Endothelial cell of umbilical vein (primary cell): ENCODE results near the gene PDE1C. TPM values are rescaled to one million over a fixed set of nuclear protein-coding genes. Genes with fewer than 3 reads are reported as not detected.

Experiments used
- BruUV-seq: library from RNA; stranded (reverse); fragments of 400-500 nt; replicated peaks from 2 replicates; lab custom pipeline; 2021; lab: Mats Ljungman, UMichigan
- CTCF ChIA-PET: fragments of 300-600, 350-600 bp; sonication (Branson Sonifier 250); formaldehyde crosslinking; loops from one replicate; lab custom pipeline; 2021; ENCODE audit warnings: antibody characterized with exemption, inconsistent platforms; lab: Charles Lee
- POLR2A ChIA-PET: fragments of 300-600, 350-600 bp; sonication (Branson Sonifier 250); formaldehyde crosslinking; loops from one replicate; lab custom pipeline; 2021; ENCODE audit warnings: antibody characterized with exemption, inconsistent platforms; lab: Charles Lee
- DNase-seq: peaks from one replicate; pipeline ENCODE4 v3.0.0-alpha.2; 2011; ENCODE audit warnings: low read depth, low spot score
- FAIRE-seq: peaks from 2 replicates; lab custom pipeline; 2011; peaks lifted over from hg19 to GRCh38; lab: Jason Lieb, UNC
- H2AFZ ChIP-seq: 2 replicates; pipeline ENCODE4 v1.6.0; 2012; ENCODE audit warnings: low read depth, low read length, control low read depth, inconsistent platforms
- H3K27ac ChIP-seq: 2 replicates; pipeline ENCODE4 v1.5.1; 2011; ENCODE audit warnings: low read depth, mild to moderate bottlenecking, control low read depth, low read length, moderate library complexity; ENCODE audit not compliant: insufficient read depth
- H3K27me3 ChIP-seq, 2 experiments: 2 replicates each; pipeline versions ENCODE4 v1.6.0 to v1.6.1; 2011; ENCODE audit warnings: low read length in 2 of 2, mixed read lengths in 1 of 2; ENCODE audit not compliant: control insufficient read depth in 2 of 2, insufficient read depth in 2 of 2
- H3K36me3 ChIP-seq, 2 experiments: 2 replicates in 1 of 2; 3 replicates in 1 of 2; pipeline ENCODE4 v1.5.1; 2011; ENCODE audit warnings: low read length in 2 of 2, mild to moderate bottlenecking in 1 of 2, moderate library complexity in 1 of 2; ENCODE audit not compliant: control insufficient read depth in 2 of 2, insufficient read depth in 2 of 2; ENCODE audit errors: extremely low read depth in 1 of 2
- H3K4me1 ChIP-seq: 3 replicates; pipeline ENCODE4 v1.5.1; 2011; ENCODE audit warnings: mild to moderate bottlenecking, low read length; ENCODE audit not compliant: control insufficient read depth, insufficient read depth; ENCODE audit errors: extremely low read depth
- H3K4me2 ChIP-seq: 2 replicates; pipeline ENCODE4 v1.6.1; 2011; ENCODE audit warnings: low read length, control low read depth, mixed read lengths; ENCODE audit not compliant: insufficient read depth
- H3K4me3 ChIP-seq, 3 experiments: fragments of 200-600 bp in 1 of 3; sonication (generic), shearing (Covaris generic) in 1 of 3; replicated peaks in 1 of 3; 2 replicates each; pipeline ENCODE4 v1.5.1; 2011 to 2016; ENCODE audit warnings: control low read depth in 3 of 3, low read length in 3 of 3, mild to moderate bottlenecking in 2 of 3, inconsistent platforms in 1 of 3, low read depth in 1 of 3, moderate library complexity in 1 of 3; ENCODE audit not compliant: insufficient read depth in 1 of 3
- H3K79me2 ChIP-seq: 2 replicates; pipeline ENCODE4 v1.6.0; 2012; ENCODE audit warnings: low read length, inconsistent platforms; ENCODE audit not compliant: control insufficient read depth, insufficient read depth
- H3K9ac ChIP-seq: replicated peaks from 2 replicates; pipeline ENCODE3; 2011; ENCODE audit warnings: low read length, control low read depth; ENCODE audit not compliant: insufficient read depth; ENCODE audit errors: extremely low read depth
- H3K9me1 ChIP-seq: replicated peaks from 3 replicates; pipeline ENCODE4 v1.6.0; 2011; ENCODE audit warnings: mild to moderate bottlenecking, low read length; ENCODE audit not compliant: control insufficient read depth, insufficient read depth; ENCODE audit errors: extremely low read depth
- H3K9me3 ChIP-seq: replicated peaks from 2 replicates; pipeline ENCODE4 v1.5.1; 2012; ENCODE audit warnings: low read length, inconsistent platforms; ENCODE audit not compliant: control insufficient read depth, insufficient read depth
- H4K20me1 ChIP-seq: replicated peaks from 2 replicates; pipeline ENCODE3; 2011; ENCODE audit warnings: mild to moderate bottlenecking, low read length; ENCODE audit not compliant: control insufficient read depth, insufficient read depth; ENCODE audit errors: extremely low read depth
- JUN ChIP-seq: IDR thresholded peaks from 2 replicates; pipeline ENCODE4 v1.6.1; 2011; ENCODE audit warnings: borderline replicate concordance, low read depth; ENCODE audit not compliant: insufficient read length, insufficient read depth
- MYC ChIP-seq: IDR thresholded peaks from one replicate; pipeline ENCODE4 v1.6.1; 2011; ENCODE audit warnings: mild to moderate bottlenecking, low read depth, low read length
- POLR2A ChIP-seq: IDR thresholded peaks from 2 replicates; pipeline ENCODE4 v1.6.1; 2012; ENCODE audit warnings: low read depth, mild to moderate bottlenecking, control low read depth, low read length
- dilution Hi-C: fragments of 300-500 bp; cut with MboI; formaldehyde crosslinking; loops from one replicate; pipeline ENCODE4 v1.15.0; 2019; ENCODE audit warnings: low sequenced_read_pairs; ENCODE audit not compliant: extremely low pct_ligation_motif_present
- intact Hi-C: fragments of 100-400 bp; cut with micrococcal nuclease; formaldehyde crosslinking; loops from one replicate; pipeline ENCODE4 v1.10.0; 2022
- polyA plus RNA-seq, 4 experiments: library from polyadenylated mRNA; depleted of rRNA in 3 of 4; stranded (reverse) in 3 of 4; unstranded in 1 of 4; fragments of >200 nt; gene quantifications; 2 replicates each; pipeline versions ENCODE4 v1.2.1 to v1.2.3, GENCODE V29; 2011 to 2012; ENCODE audit warnings: missing spikeins in 1 of 4
- total RNA-seq: library from RNA; stranded (reverse); gene quantifications from 2 replicates; pipeline ENCODE4 v1.2.3, GENCODE V29; 2021
- TF ChIP-seq, protein P1 (sequence below), 2 donors: IDR thresholded peaks; 1 replicate in 1 of 2; 2 replicates in 1 of 2; pipeline ENCODE4 v1.5.1; 2011; ENCODE audit warnings: low read length in 2 of 2, mild to moderate bottlenecking in 2 of 2, moderate library complexity in 2 of 2, control low read depth in 1 of 2, inconsistent platforms in 1 of 2, low read depth in 1 of 2; ENCODE audit not compliant: insufficient read depth in 1 of 2; ENCODE audit errors: extremely low read depth in 1 of 2
- TF ChIP-seq, protein P2 (sequence below): IDR thresholded peaks from 2 replicates; pipeline ENCODE4 v1.6.1; 2011; ENCODE audit not compliant: insufficient read depth, insufficient read length

PDE1C gene
- total and polyA plus RNA-seq, 2 donors (not counting 3 experiments of a cell fraction or from before 2014, with no cell fraction given), result 0.90 to 3.1 TPM

DNA sequence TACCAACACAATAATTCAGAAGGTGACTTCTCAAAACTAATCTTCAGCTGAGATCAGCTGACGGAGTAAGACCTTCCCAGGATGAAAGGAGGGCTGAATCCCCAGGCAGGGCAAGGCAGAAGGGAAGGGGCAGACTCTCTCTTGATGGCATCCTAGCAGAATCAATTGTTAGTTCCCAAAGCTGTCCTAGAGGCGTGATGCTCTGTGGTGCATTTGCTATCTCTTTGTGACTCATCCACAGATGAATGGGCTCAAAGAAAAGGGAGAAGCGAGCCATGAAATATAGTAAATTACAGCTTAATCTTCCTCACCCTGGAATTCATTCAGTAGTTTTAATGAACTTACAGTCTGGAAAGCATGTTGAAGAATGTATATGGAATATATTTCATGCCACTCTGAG, 37.2 kb downstream of the PDE1C start:
- intact Hi-C loops, result no loop called here
- ChIA-PET POLR2A (no interaction called here), CTCF (interaction anchor here (1.3 kb wide), 1 partner anchor 250 kb away, joined by 4 read pairs; no protein-coding TSS in a partner anchor)
- TF ChIP-seq, protein P1, sequence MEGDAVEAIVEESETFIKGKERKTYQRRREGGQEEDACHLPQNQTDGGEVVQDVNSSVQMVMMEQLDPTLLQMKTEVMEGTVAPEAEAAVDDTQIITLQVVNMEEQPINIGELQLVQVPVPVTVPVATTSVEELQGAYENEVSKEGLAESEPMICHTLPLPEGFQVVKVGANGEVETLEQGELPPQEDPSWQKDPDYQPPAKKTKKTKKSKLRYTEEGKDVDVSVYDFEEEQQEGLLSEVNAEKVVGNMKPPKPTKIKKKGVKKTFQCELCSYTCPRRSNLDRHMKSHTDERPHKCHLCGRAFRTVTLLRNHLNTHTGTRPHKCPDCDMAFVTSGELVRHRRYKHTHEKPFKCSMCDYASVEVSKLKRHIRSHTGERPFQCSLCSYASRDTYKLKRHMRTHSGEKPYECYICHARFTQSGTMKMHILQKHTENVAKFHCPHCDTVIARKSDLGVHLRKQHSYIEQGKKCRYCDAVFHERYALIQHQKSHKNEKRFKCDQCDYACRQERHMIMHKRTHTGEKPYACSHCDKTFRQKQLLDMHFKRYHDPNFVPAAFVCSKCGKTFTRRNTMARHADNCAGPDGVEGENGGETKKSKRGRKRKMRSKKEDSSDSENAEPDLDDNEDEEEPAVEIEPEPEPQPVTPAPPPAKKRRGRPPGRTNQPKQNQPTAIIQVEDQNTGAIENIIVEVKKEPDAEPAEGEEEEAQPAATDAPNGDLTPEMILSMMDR (IDR thresholded peaks at IDR 0.05; ENCODE audit: extremely low read depth in 1 of 2, insufficient read depth in 1 of 2, low read depth in 1 of 2, low read length in 2 of 2), result no peak
- TF ChIP-seq, protein P2, sequence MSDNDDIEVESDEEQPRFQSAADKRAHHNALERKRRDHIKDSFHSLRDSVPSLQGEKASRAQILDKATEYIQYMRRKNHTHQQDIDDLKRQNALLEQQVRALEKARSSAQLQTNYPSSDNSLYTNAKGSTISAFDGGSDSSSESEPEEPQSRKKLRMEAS, result no peak
- Histone ChIP-seq H3K27me3 (peaks cover 0 to 6% of the 10 kb centered on the region in 2 experiments), H3K9me1 (no peaks in the 10 kb centered on the region), H2AFZ (no peak overlapping the region), H3K27ac (no peak overlapping the region), H4K20me1 (no peaks in the 10 kb centered on the region), H3K4me3 (no peak overlapping the region), H3K36me3 (no peaks in the 10 kb centered on the region), H3K4me1 (no peaks in the 10 kb centered on the region), H3K4me2 (no peak overlapping the region), H3K79me2 (no peaks in the 10 kb centered on the region), H3K9ac (no peak overlapping the region), H3K9me3 (no peaks in the 10 kb centered on the region)
- dilution Hi-C loops, result no loop called here
- no TSS peak for BruUV-seq
- no peak for DNase-seq
- no peak for FAIRE-seq

DNA sequence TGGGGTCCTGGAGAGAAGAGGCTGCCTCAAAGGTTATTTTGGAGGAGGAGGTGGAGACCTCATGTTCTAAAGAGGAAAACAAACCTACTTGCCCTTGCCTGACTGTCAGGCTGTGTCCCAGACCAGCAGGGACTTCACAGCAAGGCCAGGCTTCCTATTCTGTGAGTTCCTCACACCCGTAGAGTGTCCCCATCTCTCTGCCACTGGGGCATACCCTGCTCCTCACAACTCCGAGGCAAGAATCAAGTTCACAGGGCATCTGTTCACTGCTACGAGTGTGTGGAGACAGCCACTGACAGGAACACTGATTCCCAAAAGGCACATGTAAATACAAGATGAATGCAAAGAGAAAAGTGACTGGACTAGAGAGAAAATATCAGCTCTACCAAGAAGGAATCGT, 38.0 kb downstream of the PDE1C start:
- FAIRE-seq (no peak), DNase-seq (no peak)
- Histone ChIP-seq H3K4me3 (no peak overlapping the region), H3K4me2 (no peak overlapping the region), H3K36me3 (no peaks in the 10 kb centered on the region), H3K79me2 (no peaks in the 10 kb centered on the region), H3K4me1 (no peaks in the 10 kb centered on the region), H3K27me3 (peaks cover 0 to 6% of the 10 kb centered on the region in 2 experiments), H3K9ac (no peak overlapping the region), H4K20me1 (no peaks in the 10 kb centered on the region), H3K9me3 (no peaks in the 10 kb centered on the region), H2AFZ (no peak overlapping the region), H3K27ac (no peak overlapping the region), H3K9me1 (no peaks in the 10 kb centered on the region)
- POLR2A ChIA-PET, result no interaction called here
- intact Hi-C loops (no loop called here), dilution Hi-C loops (no loop called here)
- TF ChIP-seq JUN (no peak), POLR2A (no peak), MYC (no peak)
- TF ChIP-seq, protein P1 (IDR thresholded peaks at IDR 0.05; ENCODE audit: extremely low read depth in 1 of 2, insufficient read depth in 1 of 2, low read depth in 1 of 2, low read length in 2 of 2), result no peak
- TF ChIP-seq, protein P2, result no peak
- CTCF ChIA-PET, result no interaction called here
- no TSS peak for BruUV-seq
